ENCODE results near the gene PIK3AP1.
A peak's percentile ranks its signal among the peaks of the same experiment; 100 is the strongest.

The PIK3AP1 gene

DNA sequence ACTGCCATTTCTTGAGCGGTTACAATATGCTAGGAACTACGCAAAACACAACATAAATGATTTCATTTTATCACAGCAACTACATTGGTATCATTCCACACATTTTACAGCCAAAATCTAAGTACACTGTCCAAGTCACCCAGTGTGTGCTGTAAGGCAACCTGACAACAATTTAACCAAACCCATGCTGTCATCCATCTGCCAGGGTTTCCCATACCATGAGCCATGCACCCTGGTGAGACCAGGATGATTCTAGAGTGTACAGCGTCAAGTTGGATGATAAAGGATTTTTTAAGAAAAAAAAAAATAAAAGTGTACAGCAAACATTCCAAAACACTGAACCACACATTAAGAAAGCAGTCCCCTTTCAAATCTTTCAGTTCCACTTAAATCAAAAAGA is 52.9 kb downstream of the PIK3AP1 start:
- no peak for DNase-seq

DNA sequence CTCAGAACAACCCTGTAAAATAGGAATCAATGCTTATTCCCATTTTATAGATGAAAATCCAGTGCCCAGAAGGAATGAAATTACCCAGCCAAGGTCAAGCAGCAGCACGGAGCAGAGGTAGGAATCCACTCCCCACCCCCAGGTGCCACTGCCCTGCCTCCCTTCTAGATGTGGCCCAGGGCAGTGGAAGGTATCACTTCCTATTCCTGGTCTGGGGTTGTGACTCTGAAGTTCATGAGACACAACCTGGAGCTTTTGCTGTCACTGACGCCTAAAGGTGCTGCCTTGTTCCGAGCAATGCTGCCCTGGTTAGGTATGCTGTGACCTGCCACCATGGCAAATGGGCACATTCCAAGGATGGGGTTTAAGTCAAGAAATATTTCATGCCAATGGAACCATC is 53.6 kb downstream of the PIK3AP1 start:
- DNase-seq: no peak

DNA sequence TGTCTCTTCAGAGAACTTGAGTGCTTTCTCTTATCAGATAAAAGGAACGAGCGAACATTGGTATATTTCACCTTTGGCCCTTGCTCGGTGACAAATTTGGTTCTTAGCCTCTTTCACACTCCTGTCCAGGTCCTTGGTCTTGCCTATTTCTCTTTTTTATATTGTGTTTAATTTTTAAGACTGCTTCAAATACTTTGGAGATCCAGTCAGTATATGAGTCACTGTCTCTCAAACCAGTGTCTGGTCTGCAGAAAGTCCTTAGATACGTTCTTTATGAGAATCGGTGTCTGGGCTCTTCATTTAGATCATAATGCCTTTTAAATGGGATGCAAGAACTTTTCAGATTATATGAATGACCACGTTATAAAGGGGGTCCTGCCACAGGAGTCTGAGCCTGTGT is 55.0 kb downstream of the PIK3AP1 start:
- no peak for DNase-seq

DNA sequence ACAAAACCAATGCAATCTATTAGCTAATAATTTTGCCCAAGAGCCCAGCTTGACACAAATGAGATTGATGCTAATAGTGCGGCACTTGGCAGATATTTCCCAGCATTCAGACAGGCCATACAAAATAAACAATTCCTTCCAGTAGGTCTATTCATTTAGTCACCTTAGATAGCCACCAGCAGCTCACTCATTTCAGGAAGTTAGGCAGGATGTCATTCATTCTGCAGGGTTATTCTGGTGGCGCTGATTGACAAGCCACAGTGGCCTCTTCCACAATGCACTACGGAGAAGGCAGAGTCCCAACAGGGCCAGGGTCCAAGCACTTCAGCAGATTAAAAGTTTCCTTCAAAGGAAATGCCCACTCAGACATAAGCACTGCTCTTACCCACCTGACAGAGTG is 55.8 kb downstream of the PIK3AP1 start:
- DNase-seq: no peak

DNA sequence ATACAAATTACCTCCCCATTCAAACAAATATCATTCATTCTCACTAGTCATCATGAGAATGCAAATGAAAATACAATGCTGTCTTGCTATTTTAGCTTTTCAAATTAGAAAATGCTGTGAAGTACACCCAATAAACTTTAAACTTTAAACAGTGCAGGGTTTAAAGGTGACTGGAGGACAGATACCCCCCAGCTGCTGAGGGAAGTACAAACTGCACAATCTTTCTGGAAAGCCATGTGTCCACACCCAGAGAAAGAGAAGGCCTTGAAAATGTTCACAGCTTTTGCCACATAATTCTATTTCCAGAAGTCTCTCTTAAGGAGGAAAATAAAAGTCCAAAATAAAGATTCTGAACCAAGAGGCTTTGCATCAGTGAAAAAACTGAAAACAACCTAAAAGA is 56.5 kb downstream of the PIK3AP1 start:
- no peak for DNase-seq

DNA sequence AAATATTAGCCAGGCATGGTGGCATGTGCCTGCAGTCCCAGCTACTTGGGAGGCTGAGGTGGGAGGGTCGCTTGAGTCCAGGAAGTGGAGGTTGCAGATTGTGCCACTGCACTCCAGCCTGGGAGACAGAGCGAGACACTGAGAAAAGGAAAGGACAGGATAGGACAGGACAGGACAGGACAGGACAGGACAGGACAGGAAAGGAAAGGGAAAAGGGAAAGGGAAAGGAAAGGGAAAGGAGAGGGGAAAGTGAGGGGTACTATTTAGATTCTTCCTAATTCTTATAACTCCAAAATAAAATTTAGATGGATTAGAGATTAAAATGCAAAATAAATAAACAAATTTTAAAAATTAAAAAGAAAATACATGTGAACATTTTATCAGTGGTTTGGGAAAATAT is 58.7 kb downstream of the PIK3AP1 start:
- no peak for DNase-seq

DNA sequence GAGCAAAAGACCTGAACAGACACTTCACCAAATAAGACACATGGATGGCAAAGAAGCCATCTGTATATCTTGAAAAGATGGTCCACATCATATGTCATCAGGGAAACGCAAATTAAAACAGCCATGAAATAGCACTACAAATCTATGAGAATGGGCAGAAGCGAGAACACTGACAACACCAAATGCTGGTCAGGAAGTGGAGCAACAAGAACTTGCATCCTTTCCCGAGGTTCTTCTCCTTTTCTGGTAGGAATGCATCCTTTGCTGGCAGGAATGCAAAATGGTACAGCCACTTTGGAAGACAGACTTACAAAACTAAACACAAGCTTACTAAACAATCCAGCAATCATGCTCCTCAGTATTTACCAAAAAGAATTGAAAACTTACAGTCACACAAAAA is 60.0 kb downstream of the PIK3AP1 start:
- no peak for DNase-seq

DNA sequence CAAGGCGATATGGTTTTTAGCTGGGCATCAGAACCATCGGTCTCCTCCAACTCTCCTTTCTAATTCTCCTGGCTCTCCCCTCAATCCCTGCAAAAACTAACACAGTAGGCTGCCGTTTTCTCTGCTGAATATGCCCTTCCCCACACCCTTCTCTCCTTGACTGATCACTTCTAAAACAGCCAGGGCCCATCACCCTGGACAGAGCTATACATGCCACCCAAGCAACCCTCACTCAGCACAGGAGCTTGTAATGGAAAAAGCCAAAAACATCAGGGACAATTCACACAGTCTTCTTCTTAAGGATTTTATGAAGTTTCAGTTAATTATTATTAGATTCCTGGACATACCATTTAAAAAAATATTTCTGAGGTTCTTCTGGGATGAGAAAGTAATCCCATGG is 61.5 kb downstream of the PIK3AP1 start:
- no peak for DNase-seq

DNA sequence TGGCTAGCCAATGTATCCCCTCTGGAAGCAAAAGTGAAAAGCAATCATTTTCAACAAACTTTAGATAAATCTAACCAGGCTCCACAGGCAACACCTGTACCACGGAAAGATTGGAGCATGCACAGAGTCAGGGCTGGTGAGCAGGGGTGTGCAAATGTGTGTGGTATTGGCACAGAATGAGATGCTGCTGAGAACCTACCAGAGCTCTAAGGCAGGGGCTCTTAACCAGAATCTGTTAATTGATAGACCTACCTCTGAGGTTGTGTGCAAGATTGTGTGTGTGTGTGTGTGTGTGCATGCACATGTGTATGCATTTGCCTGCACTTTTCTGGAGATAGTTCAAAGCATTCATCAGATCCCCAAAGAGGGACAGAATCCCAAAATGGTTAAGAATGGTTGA is 62.9 kb downstream of the PIK3AP1 start:
- DNase-seq: no peak

DNA sequence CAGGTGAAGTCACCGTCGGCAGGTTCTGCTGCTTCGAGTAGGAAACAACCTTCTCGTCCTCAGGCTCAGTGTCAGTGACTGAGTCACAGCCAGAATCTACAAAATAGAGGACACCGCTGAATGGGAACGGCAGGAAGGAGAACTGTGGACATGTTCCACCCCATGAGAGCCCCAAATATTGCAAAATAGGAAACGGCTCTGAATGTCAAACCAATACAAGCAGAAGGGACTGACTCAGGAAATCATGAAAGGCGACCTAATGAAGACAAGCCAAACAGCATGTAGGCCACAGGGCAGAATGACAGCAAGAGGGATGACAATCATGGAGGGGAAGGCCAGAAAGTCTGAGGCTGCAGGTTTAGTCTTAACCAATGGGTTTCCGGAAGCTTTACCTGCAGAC is 63.5 kb downstream of the PIK3AP1 start:
- no peak for DNase-seq

DNA sequence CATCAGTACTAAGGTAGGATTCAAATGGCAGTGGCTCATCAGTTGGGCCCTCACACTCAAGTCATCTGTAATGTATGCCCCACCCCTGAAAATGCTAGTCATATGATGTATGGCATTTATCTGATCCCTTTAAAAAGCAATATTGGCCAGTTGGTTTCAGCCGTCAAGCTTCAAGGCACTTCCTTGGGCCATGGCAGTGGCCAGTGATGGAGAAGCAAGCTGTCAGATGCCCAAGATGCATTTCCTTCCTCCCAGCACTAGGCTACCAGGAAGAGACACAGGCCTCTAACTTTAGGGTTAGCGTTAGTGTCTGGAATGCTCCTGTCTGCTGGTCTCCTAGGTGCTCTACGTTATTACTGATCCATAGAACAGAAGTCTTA is 64.1 kb downstream of the PIK3AP1 start:
- no peak for DNase-seq

DNA sequence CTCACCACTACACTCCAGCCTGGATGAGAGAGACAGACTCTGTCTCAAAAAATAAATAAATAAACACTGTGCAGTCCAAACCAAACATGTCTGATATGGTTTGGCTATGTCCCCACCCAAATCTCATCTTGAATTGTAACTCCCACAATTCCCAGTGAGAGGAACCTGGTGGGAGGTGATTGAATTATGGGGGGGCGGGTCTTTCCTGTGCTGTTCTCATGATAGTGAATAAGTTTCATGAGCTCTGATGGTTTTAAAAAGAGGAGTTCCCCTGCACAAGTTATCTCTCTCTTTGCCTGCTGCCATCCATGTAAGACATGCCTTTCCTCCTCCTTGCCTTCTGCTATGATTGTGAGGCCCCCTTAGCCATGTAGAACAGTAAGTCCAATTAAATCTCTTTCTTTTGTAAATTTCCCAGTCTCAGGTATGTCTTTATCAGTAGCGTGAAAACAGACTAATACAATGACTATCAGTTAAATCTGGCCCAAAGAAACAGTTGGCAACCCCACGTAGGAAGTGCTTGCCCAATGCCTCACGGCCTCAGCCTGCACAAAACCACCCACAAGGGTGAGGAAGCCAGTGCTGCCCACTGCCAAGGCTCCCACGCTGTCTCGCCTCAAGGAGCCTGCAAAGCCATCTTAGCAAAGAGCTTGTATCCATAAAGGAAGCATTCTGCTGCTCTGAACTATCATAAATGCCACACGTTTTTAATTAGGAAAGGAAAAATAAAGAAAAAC is 64.7 kb downstream of the PIK3AP1 start:
- no peak for DNase-seq

DNA sequence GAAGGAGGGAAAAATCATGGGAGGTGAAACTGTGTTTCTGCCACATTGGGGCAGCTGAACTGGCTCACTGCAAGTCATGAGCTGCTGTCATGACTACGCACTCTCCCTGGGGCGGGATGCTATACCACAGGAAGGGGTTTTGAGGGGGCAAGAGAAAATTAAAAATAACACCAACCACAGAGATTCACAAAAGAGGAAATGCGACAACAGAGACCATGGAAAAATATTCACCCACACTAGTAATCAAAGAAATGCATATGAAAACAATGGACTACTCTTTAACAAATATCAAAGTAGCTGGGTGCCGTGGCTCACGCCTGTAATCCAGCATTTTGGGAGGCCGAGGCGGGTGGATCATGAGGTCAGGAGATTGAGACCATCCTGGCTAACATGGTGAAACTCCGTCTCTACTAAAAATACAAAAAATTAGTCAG is 68.3 kb downstream of the PIK3AP1 start:
- peak; percentile 44 for DNase-seq

DNA sequence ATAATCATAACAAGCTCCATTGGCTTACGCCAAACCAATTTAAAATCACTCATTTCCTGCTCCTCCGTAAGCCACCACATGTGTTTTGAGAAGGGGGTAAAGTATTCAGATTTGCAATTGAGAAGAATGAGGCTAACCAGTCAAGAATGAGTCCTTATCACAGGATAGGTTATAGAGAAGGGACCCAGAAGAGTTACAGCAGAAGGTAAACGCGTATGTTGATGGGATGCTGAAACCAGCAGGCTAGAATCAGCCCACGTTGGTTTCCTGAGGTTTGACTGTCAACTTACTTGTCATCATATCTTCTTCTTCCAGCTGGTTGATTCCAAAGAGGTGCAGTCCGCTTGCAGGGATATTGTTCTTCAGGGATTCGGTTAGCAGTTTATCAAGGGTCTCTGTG is 69.4 kb downstream of the PIK3AP1 start:
- no peak for DNase-seq

DNA sequence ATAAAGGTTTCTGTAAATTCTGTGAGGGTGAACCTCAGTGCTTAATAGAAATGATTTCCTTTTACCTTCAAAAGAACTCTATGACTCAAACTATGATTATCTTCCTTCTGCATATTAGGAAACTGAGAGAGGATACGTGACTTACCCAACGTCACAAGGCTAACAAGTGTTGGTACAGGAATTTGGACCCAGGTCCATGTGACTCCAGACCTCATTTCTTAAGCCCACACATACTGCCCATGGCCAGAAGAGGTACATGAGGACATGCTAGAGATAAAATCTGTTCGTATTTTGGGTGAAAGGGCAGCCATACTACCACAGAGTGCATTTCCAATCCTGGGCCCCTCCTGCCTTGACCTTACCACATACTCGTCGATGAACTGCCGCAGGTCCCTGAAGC is 72.0 kb downstream of the PIK3AP1 start:
- no peak for DNase-seq

DNA sequence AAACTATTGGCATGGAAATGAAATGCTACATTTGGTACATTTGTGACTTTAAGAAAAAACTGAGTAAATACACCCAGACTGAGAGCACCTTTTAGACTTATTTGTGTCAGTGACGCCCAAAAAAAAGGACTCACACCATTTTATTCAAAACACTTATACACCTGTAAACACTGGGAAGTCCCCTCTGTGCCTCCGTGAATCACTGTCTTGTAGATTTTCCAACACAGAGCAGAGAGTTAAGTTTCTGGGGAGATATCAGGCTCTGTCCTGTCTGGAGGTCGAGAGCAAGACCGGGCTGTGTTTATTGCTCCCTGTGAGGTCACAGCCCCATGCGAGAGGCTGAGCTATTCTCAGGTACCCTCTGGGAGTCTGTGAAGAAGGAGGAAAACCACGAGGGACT is 72.8 kb downstream of the PIK3AP1 start:
- DNase-seq: no peak

DNA sequence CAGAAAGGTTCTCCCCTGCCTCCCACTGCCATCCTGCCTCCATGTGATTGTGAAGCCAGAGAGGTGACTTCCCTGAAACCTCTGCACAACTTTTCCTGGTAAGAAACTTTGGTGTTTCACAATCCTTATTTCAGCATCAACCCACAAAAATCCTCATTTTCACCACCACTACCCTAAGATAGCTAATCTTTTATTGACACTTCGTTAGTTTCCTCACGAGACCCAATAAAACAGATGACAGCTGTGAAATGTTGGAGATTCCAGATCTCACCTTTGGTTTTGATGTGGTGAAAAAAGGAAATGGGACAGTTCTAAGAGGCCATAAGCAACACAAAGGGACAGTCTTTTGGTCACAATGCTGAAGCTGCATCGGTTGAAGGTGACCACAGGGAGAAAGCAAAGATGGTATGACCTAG is 73.6 kb downstream of the PIK3AP1 start:
- DNase-seq: no peak

DNA sequence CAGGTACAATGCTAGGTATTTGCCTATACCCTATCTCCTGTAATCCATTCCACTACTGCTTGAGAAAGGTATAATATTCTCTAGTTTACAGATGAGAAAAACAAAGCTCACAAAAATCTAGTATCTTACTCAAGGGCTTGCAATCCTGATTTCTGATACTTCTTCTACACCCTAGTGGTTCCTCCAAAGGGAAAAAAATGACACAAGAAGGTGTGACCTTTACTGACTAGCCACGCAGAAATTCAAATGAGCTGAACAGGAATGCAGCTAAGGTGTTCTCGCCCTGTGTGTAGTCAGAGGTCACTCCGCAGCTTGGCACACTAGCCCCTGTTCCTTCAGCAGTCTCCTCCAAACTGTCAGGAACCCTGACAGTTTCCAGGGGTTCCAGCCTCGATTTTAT is 74.0 kb downstream of the PIK3AP1 start:
- no peak for DNase-seq

DNA sequence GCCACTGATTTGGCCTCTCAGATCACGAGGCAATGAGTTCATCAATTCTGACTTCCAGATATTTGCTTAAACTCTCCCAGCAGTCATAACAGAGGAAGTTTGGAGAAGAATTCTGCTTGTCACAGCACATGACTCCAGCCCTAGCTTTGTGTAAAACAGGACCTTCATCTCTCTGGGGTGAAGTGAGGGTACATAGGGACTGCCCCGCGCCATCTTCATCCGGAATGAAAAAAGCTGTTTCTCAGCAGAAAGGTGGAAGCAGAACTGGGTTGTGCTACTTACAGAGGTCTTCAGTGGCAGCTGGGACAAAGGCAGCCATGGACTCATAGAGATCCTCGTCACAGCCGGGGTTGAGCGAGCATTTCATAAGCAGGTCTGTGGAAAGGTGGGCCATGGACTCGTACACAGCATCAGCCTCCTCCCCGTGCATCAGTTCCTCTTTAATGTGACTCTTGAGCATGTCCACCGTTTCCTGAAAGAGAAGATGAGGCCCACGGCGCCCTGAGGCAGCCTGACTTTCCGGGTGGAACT is 75.1 kb downstream of the PIK3AP1 start:
- DNase-seq: no peak

DNA sequence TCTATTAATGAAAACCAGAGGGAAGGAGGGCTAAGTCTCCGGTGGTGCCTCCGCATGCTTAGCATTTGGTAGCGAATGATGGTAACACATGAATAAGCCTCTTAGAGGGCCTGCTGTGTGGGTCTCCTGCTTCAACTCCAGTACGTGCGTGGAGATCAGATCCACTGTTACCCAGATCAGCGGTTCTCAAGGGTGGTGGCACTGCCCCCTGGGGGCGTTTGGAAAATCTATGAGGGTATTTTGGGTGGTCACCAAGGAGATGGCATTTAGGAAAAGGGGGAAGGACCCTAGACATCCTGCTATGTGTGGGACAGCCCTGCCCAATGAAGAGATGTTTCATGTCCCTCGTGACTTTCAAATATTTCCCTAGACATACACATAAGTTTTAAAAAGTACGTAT is 76.4 kb downstream of the PIK3AP1 start:
- DNase-seq: no peak

DNA sequence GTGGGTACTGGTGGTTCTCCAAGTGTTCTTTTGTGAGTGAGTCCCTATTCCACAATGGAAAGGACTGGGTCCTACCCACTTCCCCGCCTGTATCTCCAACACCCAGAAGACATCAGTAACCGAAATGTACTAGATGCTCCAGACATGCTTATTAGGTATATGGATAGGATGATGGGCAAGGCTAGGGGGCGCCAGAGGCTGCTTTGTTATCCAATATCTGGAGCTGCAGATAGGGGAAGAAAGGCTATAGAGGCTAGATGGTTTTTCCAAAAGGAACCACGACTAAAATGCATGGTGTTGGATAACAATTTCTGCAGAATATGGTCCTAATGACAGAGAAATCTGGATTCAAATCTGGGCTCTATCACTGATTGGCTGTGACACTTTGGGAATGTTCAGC is 77.3 kb downstream of the PIK3AP1 start:
- peak; percentile 46 for DNase-seq

DNA sequence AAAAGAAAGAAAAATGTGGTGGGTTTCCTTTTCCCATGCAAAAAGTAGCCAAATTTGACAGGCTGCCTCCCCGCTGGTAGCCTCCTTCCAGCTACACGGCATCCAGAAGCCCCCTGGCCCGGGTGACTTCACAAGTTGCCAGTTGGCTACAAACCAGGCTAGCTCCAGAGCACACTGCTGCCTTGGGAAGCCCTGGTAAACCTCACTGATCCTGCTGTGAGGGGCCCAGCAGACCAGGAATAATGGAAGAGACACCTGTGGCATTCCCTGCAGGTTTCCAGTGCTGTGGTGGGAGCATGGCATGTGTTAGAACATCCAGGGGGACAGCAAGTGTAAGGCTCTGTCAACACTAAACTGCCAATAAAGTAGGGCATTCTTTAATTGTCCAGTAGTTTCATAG is 77.8 kb downstream of the PIK3AP1 start:
- DNase-seq: no peak

DNA sequence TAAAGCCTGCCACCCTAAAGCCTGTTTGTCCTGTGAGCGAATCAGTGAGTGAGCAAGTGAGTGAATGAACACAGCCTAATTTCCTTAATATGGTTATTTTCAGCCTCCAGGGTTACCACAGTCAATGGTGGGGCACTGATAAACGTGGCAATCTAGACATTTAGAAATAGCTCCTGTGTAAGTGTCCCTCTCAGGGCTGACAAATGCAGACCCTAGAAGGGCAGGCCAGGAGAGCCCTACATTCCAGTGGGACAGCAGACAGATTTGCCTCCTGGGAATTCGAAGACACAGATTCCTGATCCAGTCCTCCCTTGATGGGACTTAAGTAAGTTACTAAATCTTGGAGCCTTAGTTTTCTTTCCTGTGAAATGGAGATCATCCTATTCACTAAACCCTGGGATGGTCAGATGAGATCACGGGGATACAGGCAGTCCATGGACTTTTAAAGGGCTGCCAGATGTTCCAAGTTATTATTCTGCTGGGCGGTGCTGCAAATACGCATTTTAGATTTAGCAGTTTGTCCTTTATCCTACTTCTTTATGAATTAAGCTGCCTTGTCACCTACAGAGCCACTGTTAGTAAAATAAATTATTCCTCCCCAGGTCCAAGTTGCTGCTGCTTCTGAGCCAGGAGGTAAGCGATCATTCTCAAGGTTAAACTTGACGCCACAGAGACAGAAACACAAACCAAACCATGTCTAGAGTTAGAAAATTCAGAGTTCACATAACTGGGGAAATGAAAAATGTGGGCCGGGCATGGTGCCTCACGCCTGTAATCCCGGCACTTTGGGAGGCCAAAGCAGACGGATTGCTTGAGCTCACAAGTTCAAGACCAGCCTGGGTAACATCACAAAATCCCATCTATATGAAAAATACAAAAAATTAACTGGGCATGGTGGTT is 78.7 kb downstream of the PIK3AP1 start:
- no peak for DNase-seq

DNA sequence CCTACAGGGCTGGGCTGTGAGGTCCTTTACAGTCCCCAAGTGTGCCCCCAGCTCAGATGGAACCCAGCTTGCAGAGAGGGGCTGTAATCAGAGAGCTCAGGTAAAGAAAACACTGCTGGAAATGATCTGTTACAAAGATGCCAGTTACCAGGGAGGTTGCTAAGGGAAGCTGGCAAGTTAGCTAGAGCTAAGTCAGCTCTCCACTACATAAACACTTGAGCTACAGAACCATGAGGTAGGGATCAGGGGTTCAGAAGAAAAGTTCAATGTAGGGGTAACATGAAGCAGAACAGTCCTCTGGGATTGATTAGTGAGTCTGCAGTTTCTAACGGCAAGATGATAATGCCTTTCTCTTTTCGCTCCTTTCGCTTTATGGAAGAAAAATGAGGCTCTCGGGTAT is 80.4 kb downstream of the PIK3AP1 start:
- DNase-seq: no peak

Data from CD4-positive, alpha-beta T cell treated with Interleukin-4 for 4 hours (primary cell).